NCI-H774 (cell line): ENCODE results near the gene PRR9.
"Not testable (repeated sequence)": the region's sequence is repeated elsewhere in the genome, so short reads cannot be mapped to it uniquely, and the experiment has no call there.

Experiments used
- DNase-seq: peaks from one replicate; lab custom pipeline; 2025; lab: John Stamatoyannopoulos, UW

The PRR9 gene, protein sequence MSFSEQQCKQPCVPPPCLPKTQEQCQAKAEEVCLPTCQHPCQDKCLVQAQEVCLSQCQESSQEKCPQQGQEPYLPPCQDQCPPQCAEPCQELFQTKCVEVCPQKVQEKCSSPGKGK

DNA sequence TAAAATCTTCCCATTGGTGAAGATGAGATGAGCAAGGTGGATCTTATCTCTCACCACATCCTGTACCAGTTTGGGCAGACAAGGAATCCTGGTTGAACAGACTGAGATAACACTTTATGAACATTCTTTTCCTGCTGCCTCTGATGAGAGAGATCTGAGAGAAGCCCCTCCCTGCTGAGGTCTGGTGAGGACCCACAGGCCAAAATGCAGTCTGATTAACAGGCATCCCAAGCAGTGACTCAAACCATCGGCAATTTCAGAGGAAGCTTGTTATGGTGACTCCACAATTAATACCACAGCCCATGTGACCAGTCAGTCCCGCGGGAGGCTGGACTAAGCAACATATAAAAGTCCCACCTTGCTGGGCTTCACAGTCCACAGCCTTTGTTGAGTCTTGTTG, at the start of gene PRR9:
Gene PRR9 (plus strand): TSS at position 373 of the 400 bp plus-strand sequence. CDS start 561 bp downstream, outside the sequence.
- no peak for DNase-seq

- no peak for DNase-seq
Measured at GRCh38 chr1:153168686-153169085, 48.7 kb upstream of the PRR9 start.

DNA sequence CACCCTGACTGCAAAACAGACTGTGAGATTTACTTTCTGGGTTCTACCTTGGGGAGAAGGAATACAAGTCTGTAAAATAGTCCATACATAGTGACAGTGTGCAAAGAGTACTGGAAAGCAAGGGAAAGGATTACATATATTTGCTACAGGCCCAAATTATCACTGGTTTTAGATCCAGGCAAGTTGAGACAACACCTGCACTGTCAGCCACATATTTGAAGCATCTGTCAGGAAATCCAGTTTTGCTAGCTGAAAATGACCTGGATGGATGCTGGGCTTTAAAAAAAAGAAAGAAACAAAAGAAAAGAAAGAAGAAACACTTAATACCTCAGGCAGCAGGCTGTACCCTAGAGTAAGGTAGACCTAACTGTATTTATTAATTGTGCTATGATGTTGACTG, 42.8 kb upstream of the PRR9 start:
- no peak for DNase-seq

DNA sequence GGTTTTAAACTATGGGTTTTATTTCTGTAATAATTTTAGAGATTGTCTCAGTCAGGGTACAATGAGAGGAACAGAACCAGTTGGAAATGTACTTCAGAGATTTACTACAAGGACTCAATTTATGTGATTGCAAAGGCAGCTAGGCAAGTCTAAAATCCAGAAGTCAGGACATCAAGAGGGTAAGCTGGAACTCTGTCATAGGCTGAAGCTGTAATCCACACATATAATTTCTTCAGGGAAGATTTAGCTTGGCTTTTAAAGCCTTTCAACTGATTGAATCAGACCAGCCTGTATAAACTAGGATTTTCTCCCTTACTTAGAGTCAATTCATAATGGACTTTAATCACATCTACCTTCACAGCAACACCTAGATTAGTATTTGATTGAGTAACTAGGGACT, 38.5 kb upstream of the PRR9 start:
- no peak for DNase-seq

- no peak for DNase-seq
Measured at GRCh38 chr1:153180556-153180955, 36.8 kb upstream of the PRR9 start.

- DNase-seq: not testable (repeated sequence)
Measured at GRCh38 chr1:153188301-153188700, 29.1 kb upstream of the PRR9 start.

- no peak for DNase-seq
Measured at GRCh38 chr1:153190373-153190772, 27.0 kb upstream of the PRR9 start.

DNA sequence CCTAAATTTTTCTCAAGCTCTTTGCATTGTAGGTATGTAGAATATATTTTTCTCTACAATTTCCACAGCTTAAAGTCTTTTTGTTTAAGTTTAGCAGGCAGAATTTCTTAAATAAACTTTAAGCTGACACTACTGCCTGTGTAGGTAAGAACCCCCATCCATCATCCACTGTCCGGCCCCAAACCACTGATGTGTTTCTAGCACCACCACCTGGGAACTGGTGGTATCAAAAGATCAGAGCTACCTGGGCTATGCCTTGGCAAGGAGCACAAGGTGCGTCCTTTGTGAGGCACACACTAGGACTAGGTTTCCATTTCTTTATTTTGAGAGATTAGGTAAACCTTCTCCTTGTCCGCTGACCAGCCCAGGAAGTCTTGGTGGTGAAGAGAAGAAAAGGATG, 24.7 kb upstream of the PRR9 start:
- peak; percentile 2 for DNase-seq

DNA sequence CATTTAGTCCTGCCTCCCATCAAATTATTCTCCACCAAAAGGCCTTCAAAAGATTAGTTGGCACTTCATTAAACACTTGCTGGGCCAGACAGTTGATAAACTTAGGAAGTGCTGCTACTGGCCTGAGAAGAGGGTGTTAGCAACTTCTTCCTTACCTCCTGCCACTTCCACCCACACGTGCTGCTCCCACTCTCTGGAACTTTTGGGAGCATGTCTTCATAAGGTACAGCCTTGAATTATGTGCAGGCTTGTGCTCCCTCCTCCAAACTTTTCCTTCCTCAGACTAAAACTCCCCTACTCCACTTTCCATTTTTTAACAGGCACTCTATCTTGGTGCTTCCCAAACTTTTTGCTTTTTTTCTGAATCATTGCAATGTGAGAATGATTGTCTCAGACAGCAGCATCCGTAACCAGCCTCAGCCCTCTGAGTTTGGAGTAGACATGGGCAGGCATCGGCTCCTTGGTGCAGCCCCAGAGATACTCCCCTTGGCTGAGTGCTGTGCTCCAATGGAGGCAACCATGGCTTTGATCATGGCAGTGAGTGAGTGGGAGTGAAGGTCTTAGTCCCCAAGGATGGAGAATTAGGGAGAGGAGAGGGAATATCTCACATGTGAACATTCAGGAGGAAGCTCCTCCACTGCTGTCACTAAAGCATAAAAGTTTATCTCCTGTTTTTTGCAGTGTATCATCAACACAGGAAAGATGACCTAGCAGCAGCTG, 22.9 kb upstream of the PRR9 start:
- DNase-seq: no peak

DNA sequence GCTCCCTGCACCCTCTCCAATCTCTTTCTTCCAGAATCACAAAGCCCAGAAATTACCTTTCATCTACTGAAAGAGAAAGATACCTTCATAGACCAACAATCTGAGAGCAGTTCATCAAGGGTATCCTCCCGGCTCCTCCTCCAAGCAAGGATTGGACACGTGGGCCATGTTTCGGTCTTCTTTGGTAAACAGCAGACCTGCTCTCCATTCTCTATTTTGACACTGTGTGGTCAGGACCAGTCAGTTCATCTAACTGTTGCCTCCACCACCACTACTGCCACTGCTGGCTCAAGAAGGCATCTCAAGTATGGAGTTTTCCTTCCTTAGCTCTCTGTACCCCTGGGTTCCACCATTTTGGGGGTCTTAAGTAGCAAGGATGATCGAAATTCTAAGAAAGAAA, 22.2 kb upstream of the PRR9 start:
- DNase-seq: no peak

GRCh38 chr1:153202006-153202405, 15.4 kb upstream of the PRR9 start:
- no peak for DNase-seq

GRCh38 chr1:153203130-153203529, 14.3 kb upstream of the PRR9 start, which contains the start of gene LELP1:
LELP1 (plus strand) TSS chr1:153203430; CDS start chr1:153204708, 1,278 bp downstream.
- no peak for DNase-seq

DNA sequence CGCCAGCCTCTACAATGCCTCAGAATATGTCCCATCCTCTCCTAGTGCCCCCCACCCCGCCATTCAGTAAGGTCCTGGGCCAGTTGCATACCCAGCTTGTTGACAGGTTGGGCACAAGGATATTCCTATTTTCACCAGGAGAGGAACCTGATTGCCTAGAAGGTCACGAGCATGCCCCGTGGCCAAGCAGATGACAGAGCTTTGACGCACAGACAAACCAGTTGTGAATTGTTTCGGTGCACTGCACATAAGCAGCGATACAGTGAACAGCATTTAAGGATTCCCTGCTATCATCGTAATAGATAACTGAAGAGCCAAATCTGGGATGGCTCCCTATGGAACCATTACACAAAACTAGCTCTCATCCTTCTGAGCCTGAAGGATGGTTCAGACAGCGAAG, 10.8 kb upstream of the PRR9 start:
- DNase-seq: no peak

DNA sequence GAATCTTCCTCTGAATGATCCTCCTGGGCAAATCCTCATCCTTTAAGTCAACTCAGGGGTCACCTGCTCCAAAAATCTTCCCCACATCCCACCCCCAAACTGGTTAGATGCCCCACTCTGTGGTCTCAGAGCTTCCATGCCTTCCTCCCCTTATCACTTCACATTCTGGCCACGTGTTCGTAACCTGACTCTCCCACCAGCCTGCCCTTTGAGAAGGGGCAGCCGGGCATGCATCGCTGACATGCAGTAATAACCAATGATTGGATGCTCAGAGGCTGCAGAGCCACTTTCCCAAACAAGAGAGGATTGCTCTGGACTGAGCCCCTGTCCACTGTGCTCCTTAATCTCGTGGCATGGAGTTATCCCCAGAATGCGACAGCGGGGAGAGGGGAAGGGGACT, 7.2 kb upstream of the PRR9 start:
- DNase-seq: no peak

DNA sequence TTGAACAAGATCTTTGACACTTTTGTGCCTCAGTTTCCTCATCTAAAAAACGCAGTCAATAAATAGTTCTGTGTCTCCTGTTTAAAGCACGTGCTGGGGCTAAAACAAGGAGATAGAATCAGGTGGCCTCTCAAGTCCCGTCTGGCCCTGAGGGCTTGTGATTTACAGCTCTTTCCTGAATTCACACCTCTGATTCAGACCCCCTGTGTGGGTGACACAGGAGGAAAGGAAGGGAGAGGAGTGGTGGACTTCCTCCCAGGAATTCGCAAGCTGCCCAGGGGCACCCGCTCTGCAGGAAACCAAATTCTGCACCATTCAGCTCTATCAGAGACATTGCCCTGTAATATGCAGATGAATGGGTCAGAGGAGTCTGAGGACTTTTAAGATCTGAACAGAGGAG, 5.2 kb upstream of the PRR9 start:
- no peak for DNase-seq

DNA sequence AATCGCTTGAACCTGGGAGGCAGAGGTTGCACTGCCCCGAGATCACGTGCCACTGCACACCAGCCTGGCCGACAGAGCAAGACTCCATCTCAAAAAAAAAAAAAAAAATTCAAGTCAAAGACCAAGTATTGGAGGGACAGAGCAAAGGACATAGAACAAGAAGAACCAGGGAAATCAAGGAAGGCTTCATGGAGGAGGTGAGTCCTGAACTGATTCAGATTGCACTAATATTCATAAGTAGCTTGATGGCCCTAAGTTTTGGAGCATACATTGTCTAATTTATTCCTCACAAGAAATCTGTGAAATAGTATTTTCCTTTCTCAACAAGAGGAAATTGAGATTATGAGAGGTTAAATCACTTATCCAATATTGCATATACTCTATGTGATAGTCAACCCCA, 3.9 kb upstream of the PRR9 start:
- no peak for DNase-seq

- DNase-seq: no peak
Measured at GRCh38 chr1:153217744-153218416, 496 bp downstream of the PRR9 start.

DNA sequence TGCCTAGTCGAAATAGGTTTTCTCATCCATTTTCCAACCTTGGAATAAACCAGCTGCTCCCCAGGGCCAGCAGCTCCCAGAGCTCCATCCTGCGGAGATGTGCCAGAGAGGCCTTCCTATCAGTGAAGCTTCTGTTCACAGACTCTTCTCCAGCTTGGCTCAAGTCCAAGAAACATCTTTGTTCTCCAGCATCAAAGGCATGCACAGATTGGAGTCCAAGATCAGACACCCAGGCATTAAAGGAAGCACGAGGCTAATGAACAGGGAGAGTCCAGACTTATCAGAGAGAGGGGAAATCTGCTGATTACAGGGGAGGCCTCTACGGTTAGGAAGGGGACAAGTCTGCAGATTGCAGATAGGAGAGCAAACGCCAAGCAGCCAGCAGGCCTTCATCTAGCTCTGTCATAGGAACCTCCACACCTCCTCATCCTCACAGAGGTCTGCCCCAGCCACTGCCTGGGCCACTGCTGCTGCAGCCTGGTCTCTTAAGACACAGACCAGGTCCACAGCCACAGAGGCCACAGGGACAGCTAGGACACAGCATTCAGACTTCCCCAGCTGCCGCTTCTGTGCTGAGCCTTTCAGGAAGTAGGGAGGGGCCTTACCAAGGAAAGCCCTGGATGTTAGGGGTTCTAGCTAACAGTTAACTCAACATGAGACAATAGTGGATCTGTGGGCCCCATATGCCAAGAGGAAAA, 3.4 kb downstream of the PRR9 start:
- no peak for DNase-seq

DNA sequence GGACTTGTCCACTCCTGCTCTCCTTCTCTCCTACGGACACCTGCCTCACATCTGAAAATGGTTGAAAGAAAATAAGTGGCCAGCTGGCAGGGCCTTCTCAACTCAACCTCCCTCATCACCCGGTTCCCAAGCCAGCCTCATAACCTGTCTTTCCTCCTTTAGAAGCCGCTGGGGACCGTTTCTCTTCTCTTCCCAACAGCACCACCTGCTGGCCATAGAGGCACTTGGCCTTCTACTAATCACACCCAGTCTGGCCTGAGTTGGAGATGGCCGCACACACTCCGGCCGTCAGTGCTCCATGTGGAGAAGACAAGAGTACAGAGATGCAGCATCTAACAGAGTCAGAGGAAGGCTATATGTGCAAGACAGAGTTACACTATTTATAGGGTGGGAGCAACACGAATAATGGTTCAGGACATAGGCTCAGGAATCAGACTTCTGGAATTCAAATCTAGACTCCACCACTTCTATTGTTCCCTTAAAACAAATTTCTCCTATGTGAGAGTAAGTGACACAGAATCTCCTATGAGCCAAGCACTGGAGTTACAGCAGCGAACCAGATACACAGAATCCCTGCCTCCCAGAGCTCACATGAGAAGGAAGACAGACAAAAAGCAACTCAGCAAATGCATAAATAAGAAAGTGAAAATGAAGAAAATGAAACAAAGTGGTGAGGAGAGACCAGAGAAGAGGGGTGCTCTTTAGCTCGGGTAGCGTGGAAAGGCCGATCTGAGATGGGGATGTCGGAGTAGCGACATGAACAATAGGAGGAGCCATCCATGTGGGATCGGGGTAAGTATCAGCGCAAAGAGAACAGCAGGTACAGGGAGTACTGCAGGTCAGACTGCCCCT, 5.9 kb downstream of the PRR9 start:
- peak; percentile 54 for DNase-seq

DNA sequence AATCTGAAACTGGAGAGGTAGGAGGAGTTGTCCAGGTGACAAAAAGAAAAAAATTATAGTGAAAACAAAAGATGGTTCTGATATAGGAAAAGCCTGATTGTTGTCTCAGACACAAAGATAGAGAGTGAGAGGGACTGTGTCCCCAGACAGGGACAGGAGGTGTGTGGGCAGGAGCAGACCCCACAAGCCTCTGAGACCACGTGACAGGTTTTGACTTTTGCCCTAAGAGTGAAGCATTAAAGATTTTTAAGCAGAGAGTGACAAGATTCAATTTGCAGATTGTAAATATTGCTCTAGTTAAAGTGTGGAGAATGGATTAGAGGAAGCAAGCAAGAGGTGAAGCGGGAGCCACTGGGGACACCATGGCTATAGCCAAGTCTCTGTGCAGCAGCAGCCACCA, 10.4 kb downstream of the PRR9 start:
- no peak for DNase-seq

DNA sequence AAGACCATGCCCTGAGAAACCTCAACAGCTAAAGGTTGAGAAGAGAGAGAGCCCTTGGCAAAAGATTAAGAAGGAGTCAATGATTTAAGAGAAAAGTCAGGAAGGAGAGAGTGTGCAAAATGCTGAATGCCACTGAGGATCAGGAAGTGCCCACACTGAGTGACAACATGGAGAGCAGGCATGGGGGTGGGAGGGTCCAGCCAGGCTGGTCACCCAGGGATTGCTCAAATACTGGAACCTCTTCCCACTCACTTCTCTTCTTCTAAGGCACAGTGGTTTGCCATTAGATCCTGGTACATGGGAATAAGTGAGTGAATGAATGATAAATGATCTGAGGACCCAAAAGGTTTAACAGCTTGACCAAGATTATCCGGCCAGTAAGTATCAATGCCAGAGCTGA, 11.1 kb downstream of the PRR9 start:
- no peak for DNase-seq
